ENCODE data around the gene ZBTB1. TPM values are rescaled to one million over a fixed set of nuclear protein-coding genes. Genes with fewer than 3 reads are reported as not detected.
A peak's percentile ranks its signal among the peaks of the same experiment; 100 is the strongest.

Gene ZBTB1
- total RNA-seq, 6 experiments from 2014 or later = 10.6 to 16.8 (median 14.9) TPM

DNA sequence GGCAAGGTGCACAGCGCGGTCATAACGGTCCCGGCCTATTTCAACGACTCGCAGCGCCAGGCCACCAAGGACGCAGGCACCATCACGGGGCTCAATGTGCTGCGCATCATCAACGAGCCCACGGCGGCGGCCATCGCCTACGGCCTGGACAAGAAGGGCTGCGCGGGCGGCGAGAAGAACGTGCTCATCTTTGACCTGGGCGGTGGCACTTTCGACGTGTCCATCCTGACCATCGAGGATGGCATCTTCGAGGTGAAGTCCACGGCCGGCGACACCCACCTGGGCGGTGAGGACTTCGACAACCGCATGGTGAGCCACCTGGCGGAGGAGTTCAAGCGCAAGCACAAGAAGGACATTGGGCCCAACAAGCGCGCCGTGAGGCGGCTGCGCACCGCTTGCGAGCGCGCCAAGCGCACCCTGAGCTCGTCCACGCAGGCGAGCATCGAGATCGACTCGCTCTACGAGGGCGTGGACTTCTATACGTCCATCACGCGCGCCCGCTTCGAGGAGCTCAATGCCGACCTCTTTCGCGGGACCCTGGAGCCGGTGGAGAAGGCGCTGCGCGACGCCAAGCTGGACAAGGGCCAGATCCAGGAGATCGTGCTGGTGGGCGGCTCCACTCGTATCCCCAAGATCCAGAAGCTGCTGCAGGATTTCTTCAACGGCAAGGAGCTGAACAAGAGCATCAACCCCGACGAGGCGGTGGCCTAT lies 36.8 kb downstream of the ZBTB1 start:
- Histone ChIP-seq H3K27me3 (peaks cover 0 to 9% of the 10 kb centered on the region in 2 donors), H3K36me3 (no peaks in the 10 kb centered on the region), H3K9me3 (no peaks in the 10 kb centered on the region), H3K4me1 (peaks cover 0 to 4% (median 0%) of the 10 kb centered on the region in 4 donors), H3K4me3 (peak overlapping the region in 2 of 3 donors; percentile 8 to 19), H3K27ac (no peak overlapping the region)
- no peak for TF ChIP-seq POLR2A (IDR thresholded peaks at IDR 0.05)
- TF ChIP-seq, protein P1, sequence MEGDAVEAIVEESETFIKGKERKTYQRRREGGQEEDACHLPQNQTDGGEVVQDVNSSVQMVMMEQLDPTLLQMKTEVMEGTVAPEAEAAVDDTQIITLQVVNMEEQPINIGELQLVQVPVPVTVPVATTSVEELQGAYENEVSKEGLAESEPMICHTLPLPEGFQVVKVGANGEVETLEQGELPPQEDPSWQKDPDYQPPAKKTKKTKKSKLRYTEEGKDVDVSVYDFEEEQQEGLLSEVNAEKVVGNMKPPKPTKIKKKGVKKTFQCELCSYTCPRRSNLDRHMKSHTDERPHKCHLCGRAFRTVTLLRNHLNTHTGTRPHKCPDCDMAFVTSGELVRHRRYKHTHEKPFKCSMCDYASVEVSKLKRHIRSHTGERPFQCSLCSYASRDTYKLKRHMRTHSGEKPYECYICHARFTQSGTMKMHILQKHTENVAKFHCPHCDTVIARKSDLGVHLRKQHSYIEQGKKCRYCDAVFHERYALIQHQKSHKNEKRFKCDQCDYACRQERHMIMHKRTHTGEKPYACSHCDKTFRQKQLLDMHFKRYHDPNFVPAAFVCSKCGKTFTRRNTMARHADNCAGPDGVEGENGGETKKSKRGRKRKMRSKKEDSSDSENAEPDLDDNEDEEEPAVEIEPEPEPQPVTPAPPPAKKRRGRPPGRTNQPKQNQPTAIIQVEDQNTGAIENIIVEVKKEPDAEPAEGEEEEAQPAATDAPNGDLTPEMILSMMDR (IDR thresholded peaks at IDR 0.05) = no peak
- ATAC-seq (no peak), DNase-seq (peak; percentile 27 to 58 (median 50))
- intact Hi-C loops (cut with DNase I) = no loop called here
- WGBS (ENCODE audit: insufficient coverage, low coverage, low lambda C conversion rate, missing lambda C conversion rate) = 60% methylated on average over 1 of the region's 73 CpGs

DNA sequence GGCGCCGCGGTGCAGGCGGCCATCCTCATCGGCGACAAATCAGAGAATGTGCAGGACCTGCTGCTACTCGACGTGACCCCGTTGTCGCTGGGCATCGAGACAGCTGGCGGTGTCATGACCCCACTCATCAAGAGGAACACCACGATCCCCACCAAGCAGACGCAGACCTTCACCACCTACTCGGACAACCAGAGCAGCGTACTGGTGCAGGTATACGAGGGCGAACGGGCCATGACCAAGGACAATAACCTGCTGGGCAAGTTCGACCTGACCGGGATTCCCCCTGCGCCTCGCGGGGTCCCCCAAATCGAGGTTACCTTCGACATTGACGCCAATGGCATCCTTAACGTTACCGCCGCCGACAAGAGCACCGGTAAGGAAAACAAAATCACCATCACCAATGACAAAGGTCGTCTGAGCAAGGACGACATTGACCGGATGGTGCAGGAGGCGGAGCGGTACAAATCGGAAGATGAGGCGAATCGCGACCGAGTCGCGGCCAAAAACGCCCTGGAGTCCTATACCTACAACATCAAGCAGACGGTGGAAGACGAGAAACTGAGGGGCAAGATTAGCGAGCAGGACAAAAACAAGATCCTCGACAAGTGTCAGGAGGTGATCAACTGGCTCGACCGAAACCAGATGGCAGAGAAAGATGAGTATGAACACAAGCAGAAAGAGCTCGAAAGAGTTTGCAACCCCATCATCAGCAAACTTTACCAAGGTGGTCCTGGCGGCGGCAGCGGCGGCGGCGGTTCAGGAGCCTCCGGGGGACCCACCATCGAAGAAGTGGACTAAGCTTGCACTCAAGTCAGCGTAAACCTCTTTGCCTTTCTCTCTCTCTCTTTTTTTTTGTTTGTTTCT lies 37.6 kb downstream of the ZBTB1 start:
- Histone ChIP-seq H3K27me3 (peaks cover 0 to 9% of the 10 kb centered on the region in 2 donors), H3K4me1 (peaks cover 0 to 4% (median 0%) of the 10 kb centered on the region in 4 donors), H3K4me3 (peak overlapping the region in 2 of 3 donors; percentile 4 to 19), H3K9me3 (no peaks in the 10 kb centered on the region), H3K36me3 (no peaks in the 10 kb centered on the region), H3K27ac (no peak overlapping the region)
- DNase-seq (no peak), ATAC-seq (no peak)
- 6% methylated on average over 37 of the region's 61 CpGs for WGBS (ENCODE audit: insufficient coverage, low coverage, low lambda C conversion rate, missing lambda C conversion rate)
- TF ChIP-seq, protein P1 (IDR thresholded peaks at IDR 0.05) = no peak
- TF ChIP-seq POLR2A (IDR thresholded peaks at IDR 0.05) = no peak
- intact Hi-C loops (cut with DNase I) = no loop called here

DNA sequence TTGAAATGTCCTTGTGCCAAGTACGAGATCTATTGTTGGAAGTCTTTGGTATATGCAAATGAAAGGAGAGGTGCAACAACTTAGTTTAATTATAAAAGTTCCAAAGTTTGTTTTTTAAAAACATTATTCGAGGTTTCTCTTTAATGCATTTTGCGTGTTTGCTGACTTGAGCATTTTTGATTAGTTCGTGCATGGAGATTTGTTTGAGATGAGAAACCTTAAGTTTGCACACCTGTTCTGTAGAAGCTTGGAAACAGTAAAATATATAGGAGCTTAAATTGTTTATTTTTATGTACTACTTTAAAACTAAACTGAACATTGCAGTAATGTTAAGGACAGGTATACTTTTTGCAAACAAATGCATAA lies 38.2 kb downstream of the ZBTB1 start:
- TF ChIP-seq POLR2A (IDR thresholded peaks at IDR 0.05) = no peak
- TF ChIP-seq, protein P1 (IDR thresholded peaks at IDR 0.05) = no peak
- WGBS (ENCODE audit: insufficient coverage, low coverage, low lambda C conversion rate, missing lambda C conversion rate) = 59% methylated on average over 4 of the region's 4 CpGs

DNA sequence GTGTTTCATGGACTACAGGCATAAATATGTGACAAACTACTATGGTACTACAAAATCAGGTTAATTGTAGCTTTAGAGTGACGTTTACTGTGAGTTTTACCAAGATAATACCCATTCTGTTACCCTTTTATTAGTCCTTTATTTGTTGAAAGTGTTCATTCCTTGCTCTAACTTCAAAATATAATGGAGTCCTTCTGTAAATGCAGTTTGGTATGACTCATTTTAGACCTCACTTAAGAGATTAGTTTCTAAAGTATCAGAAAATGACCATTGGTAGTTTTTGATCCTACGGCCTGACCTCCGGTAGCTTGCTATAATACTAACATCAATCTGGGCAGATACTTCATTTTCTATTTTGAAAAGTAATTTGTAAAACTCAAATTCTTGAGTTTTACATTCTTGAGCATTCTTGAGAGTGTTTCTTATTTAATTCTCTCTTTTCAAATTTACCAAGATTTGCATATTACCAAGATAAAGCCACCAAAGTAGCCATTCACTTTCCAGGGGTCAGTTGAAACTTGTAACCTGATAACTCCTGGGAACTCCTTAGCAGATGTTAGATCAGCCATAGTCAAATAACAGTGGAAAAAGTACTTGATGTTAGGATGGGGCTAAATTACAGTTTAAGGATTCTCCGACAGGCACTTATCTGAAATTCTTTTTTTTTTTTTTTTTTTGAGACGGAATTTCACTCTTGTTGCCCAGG lies 40.2 kb downstream of the ZBTB1 start:
- no peak overlapping the region for H3K27ac ChIP-seq
- intact Hi-C loops (cut with DNase I) = no loop called here
- H3K36me3 ChIP-seq = no peaks in the 10 kb centered on the region
- no peaks in the 10 kb centered on the region for H3K9me3 ChIP-seq
- H3K27me3 ChIP-seq = peaks cover 0 to 12% of the 10 kb centered on the region in 2 donors
- ATAC-seq (no peak), DNase-seq (no peak)
- TF ChIP-seq, protein P1 (IDR thresholded peaks at IDR 0.05) = no peak
- TF ChIP-seq POLR2A (IDR thresholded peaks at IDR 0.05) = no peak
- 69% methylated on average over 5 of the region's 5 CpGs for WGBS (ENCODE audit: insufficient coverage, low coverage, low lambda C conversion rate, missing lambda C conversion rate)
- no peak overlapping the region for H3K4me3 ChIP-seq
- H3K4me1 ChIP-seq = peaks cover 0 to 3% (median 0%) of the 10 kb centered on the region in 4 donors

More for the DNA sequence above, 38.2 kb downstream of the ZBTB1 start:
- no peaks in the 10 kb centered on the region for H3K9me3 ChIP-seq
- no peaks in the 10 kb centered on the region for H3K36me3 ChIP-seq
- intact Hi-C loops (cut with DNase I) = no loop called here
- DNase-seq (no peak), ATAC-seq (no peak)
- H3K4me1 ChIP-seq = peaks cover 0 to 4% (median 0%) of the 10 kb centered on the region in 4 donors
- H3K27me3 ChIP-seq = peaks cover 0 to 9% of the 10 kb centered on the region in 2 donors
- H3K4me3 ChIP-seq = peak overlapping the region in 1 of 3 donors; percentile 19
- no peak overlapping the region for H3K27ac ChIP-seq
